Measurements from ENCODE around the gene CHRND.

The CHRND gene

DNA sequence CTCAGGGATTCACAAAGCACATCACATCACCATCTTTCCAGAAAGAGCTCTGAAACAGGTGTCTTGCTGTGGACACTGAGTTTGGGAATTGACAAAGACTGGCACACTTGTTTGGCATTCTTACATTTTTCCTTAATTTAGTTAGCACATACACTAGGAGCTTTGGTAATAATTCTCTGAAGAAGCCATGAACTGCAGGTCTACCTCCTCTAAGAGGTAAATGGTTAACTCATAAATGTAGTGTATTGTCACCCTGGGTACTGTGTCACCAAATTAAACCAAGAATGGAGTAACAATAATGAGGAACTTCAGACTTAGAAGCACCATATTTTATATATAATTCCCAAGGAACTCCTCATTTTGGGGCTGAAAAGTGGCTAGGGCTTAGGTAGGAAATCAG lies 47.1 kb downstream of the CHRND start:
- no peak for DNase-seq (ENCODE audit: low read depth, low spot score)

DNA sequence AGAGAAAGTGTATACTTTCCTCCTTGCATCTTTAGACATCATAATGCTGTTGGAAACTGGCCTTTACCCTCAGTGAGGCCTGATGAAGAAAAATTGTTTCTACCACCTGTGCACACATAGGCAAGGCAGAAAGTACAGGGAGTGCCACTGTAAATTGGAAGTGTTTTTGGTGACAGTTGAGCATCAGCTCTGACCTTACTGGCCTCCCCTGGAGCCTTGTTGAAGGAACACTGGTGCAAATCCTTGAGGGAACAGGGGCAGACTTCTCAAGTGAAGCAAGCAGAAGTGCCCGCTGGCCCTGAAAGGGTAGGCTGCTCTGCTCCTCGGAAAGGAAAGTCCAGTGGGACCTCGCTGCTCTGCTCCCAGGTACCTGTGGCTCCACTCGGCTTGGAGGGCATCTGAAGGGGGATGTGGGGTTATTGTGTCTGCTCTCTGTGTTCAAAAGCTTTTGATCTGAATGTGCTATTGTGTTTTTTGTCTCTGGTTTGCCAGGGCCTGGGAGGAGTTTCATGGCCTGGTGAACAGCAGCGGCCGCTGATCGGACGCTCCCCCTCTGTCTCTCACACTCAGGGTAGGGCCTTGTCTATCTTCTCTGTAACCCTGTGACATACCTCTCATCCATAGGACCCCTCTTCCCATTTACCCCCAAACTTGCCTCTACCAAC lies 47.9 kb downstream of the CHRND start:
- no peak for DNase-seq (ENCODE audit: low read depth, low spot score)

DNA sequence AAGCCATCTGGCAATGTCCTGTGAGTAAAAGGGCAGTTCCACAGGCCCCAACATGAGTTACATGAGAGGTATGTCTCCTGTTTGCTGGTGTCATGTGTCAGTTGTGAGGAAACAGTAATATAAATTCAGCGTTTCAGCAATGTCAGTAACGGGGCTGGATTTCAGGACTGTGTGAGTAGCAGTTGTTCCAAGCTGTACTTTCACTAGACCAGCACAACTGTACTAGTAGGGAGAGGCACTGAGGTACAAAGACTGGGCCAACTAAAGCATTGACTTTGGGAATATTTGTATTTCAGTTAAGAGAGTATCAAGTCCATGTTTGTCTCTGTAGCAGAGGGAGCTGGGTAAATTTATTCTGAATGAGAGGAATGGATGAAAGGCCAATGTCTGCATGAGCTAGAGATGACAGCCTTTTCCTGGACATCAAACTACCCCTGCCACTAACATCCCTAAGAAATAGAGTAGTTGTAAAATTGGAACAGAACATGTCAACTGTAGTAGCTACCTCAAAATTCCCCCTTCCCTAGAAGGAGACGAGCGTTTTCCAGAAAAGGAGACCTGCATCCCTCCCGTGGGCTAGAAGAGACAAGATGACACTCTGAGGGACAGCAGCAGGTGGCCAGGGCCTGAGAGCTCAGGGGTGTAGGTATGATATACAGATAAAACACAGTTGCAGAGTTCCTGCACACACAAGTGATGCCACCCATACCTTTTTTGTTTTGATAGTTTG lies 48.9 kb downstream of the CHRND start:
- no peak for DNase-seq (ENCODE audit: low read depth, low spot score)

DNA sequence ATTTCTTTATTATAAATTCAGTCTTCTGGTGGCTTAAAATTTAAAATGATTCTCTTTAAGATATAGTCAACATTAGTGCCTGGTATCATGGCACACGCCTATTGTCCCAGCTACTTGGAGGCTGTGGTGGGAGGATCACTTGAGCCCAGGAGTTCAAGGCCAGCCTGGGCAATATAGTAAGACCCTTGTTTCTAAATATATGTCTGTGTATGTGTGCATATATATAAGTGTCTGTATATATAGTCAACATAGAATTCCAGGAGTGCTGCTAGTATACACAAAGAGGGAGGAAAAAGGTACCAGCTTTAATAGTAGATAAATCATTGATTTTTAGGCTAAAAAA lies 49.4 kb downstream of the CHRND start:
- DNase-seq (ENCODE audit: low read depth, low spot score), result no peak

DNA sequence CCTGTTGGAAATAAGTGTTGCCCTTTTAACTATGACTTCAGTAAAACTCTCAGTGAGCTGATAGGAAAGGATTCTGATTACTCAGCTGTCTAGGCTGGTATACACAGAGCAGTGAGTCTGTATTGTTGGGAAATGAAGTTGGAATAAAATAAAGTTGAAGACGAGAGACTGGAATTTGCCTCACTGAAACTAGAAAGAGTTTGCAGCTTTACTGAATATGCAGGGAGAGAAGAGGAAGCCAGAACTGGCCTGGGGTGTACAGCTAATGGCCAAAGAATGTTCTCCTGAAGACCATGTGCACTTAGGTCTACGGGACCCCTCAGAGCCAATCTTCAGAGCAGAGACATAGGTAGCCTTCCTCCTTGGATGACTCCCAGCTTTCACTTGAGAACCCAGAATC lies 51.0 kb downstream of the CHRND start:
- DNase-seq (ENCODE audit: low read depth, low spot score), result no peak

DNA sequence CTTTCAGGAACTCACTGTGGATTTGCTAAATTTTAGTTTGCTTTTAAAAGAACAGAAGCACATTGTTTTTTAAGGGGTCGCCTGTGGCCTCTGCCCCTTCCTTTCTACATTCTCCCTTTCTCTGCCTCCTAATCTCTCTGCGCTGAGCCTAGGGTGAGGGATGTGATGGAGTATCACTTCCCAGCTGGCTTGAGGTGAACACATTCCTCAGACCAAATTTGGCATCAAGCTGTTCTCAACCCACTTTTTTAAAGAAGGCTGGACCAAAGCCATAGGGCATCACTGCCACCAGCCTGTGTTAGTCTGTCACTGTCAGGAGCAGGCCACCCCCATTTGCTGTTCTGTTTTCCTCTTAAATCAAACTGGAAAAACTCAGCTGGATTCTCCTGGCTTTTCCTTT lies 51.9 kb downstream of the CHRND start:
- DNase-seq (ENCODE audit: low read depth, low spot score), result no peak

DNA sequence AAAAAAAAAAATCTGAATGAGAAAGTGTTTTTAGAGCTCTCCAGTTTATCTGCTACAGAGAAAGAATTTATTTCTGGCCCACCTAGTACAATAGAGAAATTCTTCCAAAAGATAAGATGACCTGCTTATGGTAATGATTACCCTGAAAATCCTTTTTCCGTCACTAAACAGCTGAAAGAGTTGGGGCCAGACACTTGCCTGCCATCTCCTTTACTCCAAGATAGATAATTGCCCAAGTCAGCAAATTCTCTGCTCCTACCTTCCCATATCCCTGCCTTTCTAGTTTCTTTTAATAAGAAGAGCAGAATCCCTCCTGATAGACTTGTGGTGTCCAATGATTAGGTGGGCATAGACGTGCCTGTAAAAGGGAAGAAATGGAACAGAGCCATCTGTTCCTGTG lies 52.7 kb downstream of the CHRND start:
- DNase-seq (ENCODE audit: low read depth, low spot score), result no peak

DNA sequence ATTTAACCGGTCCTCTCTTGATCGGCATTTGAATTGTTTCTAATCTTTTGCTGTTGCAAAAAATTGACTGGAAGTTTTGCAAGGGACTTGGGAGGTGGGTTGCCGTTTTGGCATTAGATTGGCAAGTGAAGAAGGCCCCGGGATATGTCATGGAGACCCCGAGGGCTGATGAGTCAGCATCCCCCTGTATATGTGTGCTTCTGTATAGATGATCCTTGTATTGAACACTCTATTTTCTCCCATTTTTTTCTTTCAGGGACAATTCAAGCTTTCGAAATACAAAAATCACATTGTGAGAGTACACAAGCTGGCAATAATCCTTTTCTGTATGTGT lies 54.7 kb downstream of the CHRND start:
- no peak for DNase-seq (ENCODE audit: low read depth, low spot score)

DNA sequence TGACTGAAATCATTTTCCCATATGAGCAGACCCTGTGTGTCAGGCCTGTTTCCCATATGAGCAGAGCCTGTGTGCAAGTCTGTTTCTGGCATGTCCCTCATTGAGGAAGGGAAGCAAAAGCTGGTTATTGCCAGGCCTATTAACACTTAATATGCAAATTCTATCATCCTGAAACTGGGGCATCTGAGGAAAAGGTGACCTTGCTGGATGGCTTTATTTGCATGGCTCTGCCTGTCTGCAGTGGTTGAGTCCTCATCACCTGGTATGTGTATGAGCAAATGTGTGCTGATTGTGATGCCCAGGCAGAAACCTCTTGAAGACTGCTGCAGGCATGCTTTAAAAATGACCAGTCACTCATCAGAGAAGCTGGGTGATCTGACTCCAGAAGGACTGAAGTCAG lies 55.8 kb downstream of the CHRND start:
- no peak for DNase-seq (ENCODE audit: low read depth, low spot score)

DNA sequence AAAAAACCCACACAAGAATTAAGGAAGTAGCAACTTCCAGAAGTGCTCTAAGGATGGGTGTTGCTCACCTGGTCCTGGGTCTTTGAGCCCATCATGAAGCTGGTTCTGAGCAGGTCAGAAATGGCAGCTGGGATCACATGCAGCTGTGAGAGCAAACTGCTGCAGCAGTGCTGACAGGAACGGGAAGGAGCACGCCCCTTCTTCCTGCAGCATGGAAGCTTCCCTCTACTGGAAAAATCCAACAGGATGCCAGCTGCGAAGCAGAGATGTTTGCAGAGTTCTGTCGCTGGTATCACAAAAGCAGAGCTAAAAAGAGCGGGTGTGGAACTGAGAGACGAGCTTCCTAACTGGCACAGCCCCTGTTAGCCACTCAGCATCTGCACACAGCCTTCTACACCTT lies 58.3 kb downstream of the CHRND start:
- no peak for DNase-seq (ENCODE audit: low read depth, low spot score)

Data from brain pericyte (primary cell).